ENCODE data around the gene RUFY3. TPM values are rescaled to one million over a fixed set of nuclear protein-coding genes. Genes with fewer than 3 reads are reported as not detected.

Gene RUFY3
- total RNA-seq, 1 donor from 2014 or later, result 74.9 TPM

DNA sequence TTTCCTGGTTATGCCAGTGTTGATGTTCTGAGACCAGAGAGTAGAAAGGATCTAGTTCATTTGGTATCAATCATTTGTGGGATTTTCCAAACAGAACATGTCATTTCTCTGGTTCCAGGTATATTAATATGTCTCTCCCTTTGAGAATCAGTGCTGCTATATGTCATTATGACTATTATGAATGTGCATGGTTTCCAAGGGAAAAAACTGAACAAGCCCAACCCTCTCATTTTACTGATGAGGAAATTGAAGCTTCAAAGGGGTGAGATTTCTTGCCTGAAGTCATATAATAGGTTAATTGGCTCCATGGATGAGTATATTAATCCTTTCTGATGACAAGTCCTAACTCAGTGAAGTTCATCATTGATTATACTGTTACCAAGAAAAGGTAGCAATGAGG, 31.9 kb downstream of the RUFY3 start:
- Mint-ChIP-seq H3K27me3 (no peaks in the 10 kb centered on the region), H3K4me3 (no peak overlapping the region), H3K4me1 (ENCODE audit: unreplicated experiment) (no peaks in the 10 kb centered on the region), H3K9me3 (no peaks in the 10 kb centered on the region), H3K36me3 (no peaks in the 10 kb centered on the region), H3K27ac (no peak overlapping the region)
- TF ChIP-seq CTCF (conservative IDR thresholded peaks at IDR 0.05), result no peak
- DNase-seq (ENCODE audit: extremely low spot score, unreplicated experiment), result no peak

GRCh38 chr4:70754470-70754869, 32.7 kb downstream of the RUFY3 start:
- no peak overlapping the region for H3K4me3 Mint-ChIP-seq
- H3K27me3 Mint-ChIP-seq, result no peaks in the 10 kb centered on the region
- peaks cover 5% of the 10 kb centered on the region for H3K36me3 Mint-ChIP-seq
- no peak for TF ChIP-seq CTCF (conservative IDR thresholded peaks at IDR 0.05)
- DNase-seq (ENCODE audit: extremely low spot score, unreplicated experiment), result no peak
- no peaks in the 10 kb centered on the region for H3K9me3 Mint-ChIP-seq
- H3K27ac Mint-ChIP-seq, result no peak overlapping the region
- H3K4me1 Mint-ChIP-seq (ENCODE audit: unreplicated experiment), result no peaks in the 10 kb centered on the region

DNA sequence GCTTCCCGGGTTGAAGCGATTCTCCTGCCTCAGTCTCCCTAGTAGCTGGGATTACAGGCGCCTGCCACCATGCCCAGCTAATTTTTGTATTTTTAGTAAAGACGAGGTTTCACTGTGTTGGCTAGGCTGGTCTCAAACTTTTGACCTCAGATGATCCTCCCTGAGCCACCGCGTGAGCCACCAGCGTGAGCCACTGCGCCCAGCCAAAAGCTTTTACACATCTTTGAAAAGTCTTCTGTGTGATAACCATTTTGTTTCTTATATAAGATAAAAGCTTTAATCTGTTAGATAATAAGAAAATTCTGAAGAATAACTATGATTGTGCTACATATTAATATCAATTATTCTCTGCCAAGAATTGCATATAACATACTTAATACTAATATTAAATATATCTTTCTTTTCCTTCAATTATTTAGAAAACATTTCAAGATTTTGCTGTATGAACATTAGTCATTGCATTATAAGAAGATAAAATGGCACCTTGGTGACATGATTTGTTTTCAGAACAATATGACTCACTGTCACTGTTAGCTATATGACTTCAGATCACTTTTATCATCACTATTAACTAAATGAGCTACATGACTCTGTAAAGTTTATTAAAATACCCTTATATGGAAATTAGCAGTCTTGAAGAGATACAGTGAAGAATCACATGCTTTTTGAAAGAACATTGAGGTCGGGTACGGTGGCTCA, 33.4 kb downstream of the RUFY3 start:
- no peak overlapping the region for H3K27ac Mint-ChIP-seq
- peaks cover 5% of the 10 kb centered on the region for H3K36me3 Mint-ChIP-seq
- H3K4me1 Mint-ChIP-seq (ENCODE audit: unreplicated experiment), result no peaks in the 10 kb centered on the region
- H3K27me3 Mint-ChIP-seq, result no peaks in the 10 kb centered on the region
- DNase-seq (ENCODE audit: extremely low spot score, unreplicated experiment), result no peak
- H3K9me3 Mint-ChIP-seq, result no peaks in the 10 kb centered on the region
- H3K4me3 Mint-ChIP-seq, result no peak overlapping the region
- TF ChIP-seq CTCF (conservative IDR thresholded peaks at IDR 0.05), result no peak

GRCh38 chr4:70759126-70759525, 37.4 kb downstream of the RUFY3 start:
- H3K4me1 Mint-ChIP-seq (ENCODE audit: unreplicated experiment), result no peaks in the 10 kb centered on the region
- TF ChIP-seq CTCF (conservative IDR thresholded peaks at IDR 0.05), result no peak
- no peaks in the 10 kb centered on the region for H3K9me3 Mint-ChIP-seq
- no peaks in the 10 kb centered on the region for H3K27me3 Mint-ChIP-seq
- peaks cover 17% of the 10 kb centered on the region for H3K36me3 Mint-ChIP-seq
- H3K27ac Mint-ChIP-seq, result no peak overlapping the region
- no peak for DNase-seq (ENCODE audit: extremely low spot score, unreplicated experiment)
- H3K4me3 Mint-ChIP-seq, result no peak overlapping the region

- no peak for TF ChIP-seq CTCF (conservative IDR thresholded peaks at IDR 0.05)
- Mint-ChIP-seq H3K9me3 (no peaks in the 10 kb centered on the region), H3K36me3 (peaks cover 22% of the 10 kb centered on the region), H3K27ac (no peak overlapping the region), H3K27me3 (no peaks in the 10 kb centered on the region), H3K4me1 (ENCODE audit: unreplicated experiment) (no peaks in the 10 kb centered on the region), H3K4me3 (no peak overlapping the region)
- no peak for DNase-seq (ENCODE audit: extremely low spot score, unreplicated experiment)
These were observed 37.9 kb downstream of the RUFY3 start for GRCh38 chr4:70759627-70760026.

All from type B pancreatic cell (in vitro differentiated cells).